ENCODE data around the gene DDAH1. TPM values are rescaled to one million over a fixed set of nuclear protein-coding genes. Genes with fewer than 3 reads are reported as not detected.

Gene DDAH1
- total and polyA plus RNA-seq, 2 of the 4 experiments (the other 2 are of a cell fraction), result 78.0 to 94.5 TPM

- H2BK5ac ChIP-seq (ENCODE audit: low read depth, low read length, poor library complexity, severe bottlenecking), result no peak overlapping the region
- H2BK15ac ChIP-seq (ENCODE audit: low read depth, low read length), result no peak overlapping the region
- H3K9me1 ChIP-seq (ENCODE audit: insufficient read depth, low read length), result peaks cover 6% of the 10 kb centered on the region; the same call in 1 of the 2 replicates
- H4K5ac ChIP-seq (ENCODE audit: low read depth, low read length), result no peak overlapping the region; the same call in 1 of the 2 replicates
- H3K23ac ChIP-seq (ENCODE audit: low read depth, low read length), result no peak overlapping the region
- H2AK5ac ChIP-seq (ENCODE audit: low read depth, low read length), result no peak overlapping the region
- no peak overlapping the region for H3K9ac ChIP-seq (ENCODE audit: low read depth, low read length)
- no peak overlapping the region for H3K4me3 ChIP-seq (ENCODE audit: insufficient read depth, low read depth, low read length)
- H3K9me3 ChIP-seq (ENCODE audit: control insufficient read depth, insufficient read depth, low read length), result no peaks in the 10 kb centered on the region
- TF ChIP-seq ELK1 (IDR thresholded peaks at IDR 0.05; ENCODE audit: borderline replicate concordance, low read depth, low read length) (no peak), RAD21 (IDR thresholded peaks at IDR 0.05; ENCODE audit: low read length) (no peak), RCOR1 (IDR thresholded peaks at IDR 0.05; ENCODE audit: insufficient replicate concordance, low read length) (no peak), BHLHE40 (IDR thresholded peaks at IDR 0.05; ENCODE audit: low read depth, low read length) (no peak), USF2 (IDR thresholded peaks at IDR 0.05; ENCODE audit: low read depth, low read length) (no peak), RFX5 (IDR thresholded peaks at IDR 0.05; ENCODE audit: low read depth, low read length) (no peak), MXI1 (IDR thresholded peaks at IDR 0.05; ENCODE audit: borderline replicate concordance, low read depth, low read length) (no peak)
- no peaks in the 10 kb centered on the region; the same call in 1 of the 2 replicates for H3K4me1 ChIP-seq (ENCODE audit: control insufficient read depth, insufficient read depth, low read length)
- peaks cover 32 to 55% of the 10 kb centered on the region in 2 experiments for H3K79me1 ChIP-seq (ENCODE audit: low read depth in 1 of 2, low read length in 2 of 2)
- no peak overlapping the region for H4K8ac ChIP-seq (ENCODE audit: low read depth in 2 of 2, low read length in 2 of 2)
- H2AK9ac ChIP-seq (replicated peaks; ENCODE audit: low read depth, low read length, poor library complexity), result no peak overlapping the region
- POLR2A ChIA-PET (ENCODE audit: unreplicated experiment), result no interaction called here
- in situ Hi-C loops (cut with MboI; ENCODE audit: low sequenced_read_pairs), result no loop called here
- H3K4ac ChIP-seq (ENCODE audit: low read depth, low read length), result no peak overlapping the region
- H3K36me3 ChIP-seq (ENCODE audit: control insufficient read depth, insufficient read depth, low read length), result peaks cover 2% of the 10 kb centered on the region; the same call in 1 of the 2 replicates
- no peak overlapping the region for H3K14ac ChIP-seq (replicated peaks; ENCODE audit: low read depth, low read length)
- no peak overlapping the region for H3K4me2 ChIP-seq (ENCODE audit: low read depth, low read length)
- H2BK120ac ChIP-seq (ENCODE audit: low read depth, low read length), result no peak overlapping the region
- no peak overlapping the region for H4K91ac ChIP-seq (ENCODE audit: insufficient read depth, low read depth, low read length)
- H2BK20ac ChIP-seq (ENCODE audit: low read depth, low read length), result no peak overlapping the region
- no peaks in the 10 kb centered on the region for H3K27me3 ChIP-seq (ENCODE audit: control insufficient read depth, insufficient read depth, low read length)
- intact Hi-C loops (cut with micrococcal nuclease), result no loop called here
- H4K20me1 ChIP-seq (ENCODE audit: insufficient read depth, low read length), result peaks cover 3% of the 10 kb centered on the region; the same call in 1 of the 2 replicates
- H3K56ac ChIP-seq (ENCODE audit: extremely low read depth, insufficient read depth, low read length), result no peak overlapping the region
- BruUV-seq (replicated peaks), result no TSS peak
- H3K18ac ChIP-seq (ENCODE audit: low read depth, low read length), result no peak overlapping the region
- H3K27ac ChIP-seq (ENCODE audit: insufficient read depth, low read length), result no peak overlapping the region
- dilution Hi-C loops (cut with HindIII; ENCODE audit: low sequenced_read_pairs, unreplicated experiment), result no loop called here
- DNase-seq, result no peak
- no peak; the same call in 1 of the 2 replicates for ATAC-seq (ENCODE audit: low read depth)
- no peak overlapping the region for H2AFZ ChIP-seq (replicated peaks; ENCODE audit: low read length, poor library complexity)
- no CpG with 5 or more reads among the region's 1 CpG for WGBS, 2 experiments (ENCODE audit: extremely low coverage in 2 of 2, insufficient read length in 1 of 2)
- CTCF ChIA-PET, result interaction anchor here (0.6 kb wide), 1 partner anchor 494 kb away, joined by 3 read pairs; no protein-coding TSS in a partner anchor
Measured at GRCh38 chr1:85427331-85427730, 37.6 kb downstream of the DDAH1 start.
